AG10803 (cell line): ENCODE results near the gene NEAT1.
"Not testable (repeated sequence)": the region's sequence is repeated elsewhere in the genome, so short reads cannot be mapped to it uniquely, and the experiment has no call there.

Experiments used
- DNase-seq: peaks from one replicate; pipeline ENCODE4 v3.0.0; 2010; ENCODE audit warnings: low read depth
- H3K4me3 ChIP-seq: 2 replicates; pipeline ENCODE4 v1.5.1; 2011; ENCODE audit warnings: mild to moderate bottlenecking, low read length, control low read depth
- CTCF ChIP-seq: conservative IDR thresholded peaks from 2 replicates; pipeline ENCODE4 v1.5.1; 2011; ENCODE audit warnings: mild to moderate bottlenecking, low read length, control low read depth, inconsistent platforms

The NEAT1 gene

GRCh38 chr11:65470433-65471049, 47.9 kb downstream of the NEAT1 start:
- no peak for DNase-seq
- TF ChIP-seq CTCF: no peak
- H3K4me3 ChIP-seq: no peak overlapping the region

GRCh38 chr11:65471447-65471891, 48.9 kb downstream of the NEAT1 start:
- DNase-seq: peak; percentile 84
- H3K4me3 ChIP-seq: peak overlapping the region; percentile 48
- peak; percentile 70 for TF ChIP-seq CTCF

GRCh38 chr11:65472588-65473277, 50.1 kb downstream of the NEAT1 start:
- not testable (repeated sequence) for H3K4me3 ChIP-seq, DNase-seq

GRCh38 chr11:65473278-65473860, 50.8 kb downstream of the NEAT1 start:
- no peak overlapping the region for H3K4me3 ChIP-seq
- TF ChIP-seq CTCF: no peak
- no peak for DNase-seq

GRCh38 chr11:65474864-65475263, 52.3 kb downstream of the NEAT1 start:
- TF ChIP-seq CTCF: no peak
- no peak for DNase-seq
- no peak overlapping the region for H3K4me3 ChIP-seq

GRCh38 chr11:65476632-65477148, 54.1 kb downstream of the NEAT1 start:
- DNase-seq: no peak
- TF ChIP-seq CTCF: no peak
- H3K4me3 ChIP-seq: peak overlapping the region; percentile 83

- DNase-seq: peak; percentile 95
- no peak for TF ChIP-seq CTCF
- H3K4me3 ChIP-seq: peak overlapping the region; percentile 83
Measured at GRCh38 chr11:65477149-65477965, 54.8 kb downstream of the NEAT1 start.
